Esophagus muscularis mucosa (tissue), 4 donors: Measurements from ENCODE around the gene TBC1D14.

Source experiments
- CTCF ChIP-seq, 3 experiments: fragments of 200-600 bp in 2 of 3; fragments of 450-650 bp in 1 of 3; sonication (generic) in 2 of 3; IDR thresholded peaks; one replicate each; pipeline ENCODE4 v1.5.1; 2017 to 2019; ENCODE audit warnings: antibody characterized with exemption in 3 of 3, mild to moderate bottlenecking in 2 of 3, moderate library complexity in 1 of 3
- EP300 ChIP-seq: sonication (generic); formaldehyde crosslinking; IDR thresholded peaks from one replicate; pipeline ENCODE4 v1.6.1; 2017; ENCODE audit warnings: antibody characterized with exemption
- POLR2A ChIP-seq: fragments of 450-650 bp; IDR thresholded peaks from one replicate; pipeline ENCODE4 v1.6.1; 2017; ENCODE audit warnings: antibody characterized with exemption, moderate library complexity, mild to moderate bottlenecking, low read depth

GRCh38 chr4:6945052-6945409, 35.4 kb downstream of the TBC1D14 start:
- TF ChIP-seq CTCF (IDR thresholded peaks at IDR 0.05) (no peak), POLR2A (no peak), EP300 (no peak)
